GM18502 (cell line): ENCODE measurements around the gene FMO4.
"Not testable (repeated sequence)": the region's sequence is repeated elsewhere in the genome, so short reads cannot be mapped to it uniquely, and the experiment has no call there.

Experiments
- ATAC-seq: cut with Tn5 transposase; IDR thresholded peaks from one replicate; pipeline ENCODE4 v1.9.1; 2021; ENCODE audit warnings: mild to moderate bottlenecking; ENCODE audit not compliant: unreplicated experiment, poor library complexity

The FMO4 gene

GRCh38 chr1:171334024-171334640, 20.1 kb downstream of the FMO4 start:
- no peak for ATAC-seq

DNA sequence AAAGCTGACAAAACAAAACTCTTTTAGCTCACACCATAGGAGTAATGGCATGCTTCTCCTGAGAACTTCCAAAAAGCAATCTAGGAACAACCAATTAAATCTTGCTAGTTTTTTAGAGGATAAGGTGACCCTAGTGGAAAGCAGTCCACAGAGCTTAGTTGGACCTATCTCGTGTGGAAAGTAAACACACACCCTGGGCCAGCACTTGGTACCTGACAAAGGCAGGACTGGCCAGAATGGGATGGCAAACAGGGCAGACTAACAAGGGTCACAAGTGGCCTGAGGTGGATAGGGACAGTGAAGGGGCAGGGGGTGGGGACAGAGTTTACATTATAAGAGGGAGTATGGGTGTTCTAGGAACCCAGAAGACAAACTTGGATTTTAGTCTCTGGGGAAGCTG, 22.0 kb downstream of the FMO4 start:
- no peak for ATAC-seq

DNA sequence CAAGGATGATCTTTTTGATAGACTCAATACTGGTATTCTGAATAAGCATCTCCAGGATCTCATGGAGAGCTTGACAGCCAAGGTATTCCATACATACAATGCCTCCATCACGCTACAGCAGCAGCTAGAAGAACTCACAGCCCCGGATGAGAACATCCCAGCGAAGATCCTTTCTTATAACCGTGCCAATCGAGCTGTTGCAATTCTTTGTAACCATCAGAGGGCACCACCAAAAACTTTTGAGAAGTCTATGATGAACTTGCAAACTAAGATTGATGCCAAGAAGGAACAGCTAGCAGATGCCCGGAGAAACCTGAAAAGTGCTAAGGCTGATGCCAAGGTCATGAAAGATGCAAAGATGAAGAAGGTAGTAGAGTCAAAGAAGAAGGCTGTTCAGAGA, 25.4 kb downstream of the FMO4 start:
- not testable (repeated sequence) for ATAC-seq

DNA sequence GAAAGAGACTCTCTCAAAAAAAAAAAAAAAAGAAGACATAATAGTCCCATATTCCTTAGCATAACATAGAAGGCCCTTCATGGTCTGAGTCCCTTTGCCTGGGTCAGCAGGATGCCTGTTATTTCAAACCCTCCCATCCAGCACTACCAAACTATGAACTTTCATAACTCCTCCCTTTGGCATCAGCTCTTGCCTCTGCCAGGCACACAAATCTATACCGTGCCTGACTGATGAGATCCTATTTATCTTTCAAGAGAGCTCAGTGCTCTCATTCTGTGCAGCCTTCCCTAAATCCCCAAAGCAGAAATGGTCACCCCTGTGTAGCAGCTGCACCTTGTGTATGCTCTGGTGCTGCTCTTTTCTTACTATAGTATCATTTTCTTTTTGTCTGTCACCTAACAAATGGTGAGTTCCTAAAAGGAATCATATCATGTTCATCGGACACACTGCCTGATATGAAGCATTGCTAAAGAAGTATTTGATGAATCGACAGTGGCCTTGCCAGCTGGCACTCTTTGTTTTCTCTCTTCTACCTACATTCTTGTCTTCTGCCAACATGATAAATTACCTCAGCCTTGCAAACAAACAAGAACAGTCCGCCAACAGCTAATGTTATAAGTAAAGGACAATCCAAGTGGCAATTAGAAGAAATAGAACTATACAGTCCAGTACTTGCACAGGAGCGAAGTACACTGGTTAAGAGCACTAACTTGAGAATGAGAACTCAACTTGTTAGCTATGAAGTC, 29.9 kb downstream of the FMO4 start:
- no peak for ATAC-seq

GRCh38 chr1:171344473-171344820, 30.5 kb downstream of the FMO4 start:
- ATAC-seq = no peak

DNA sequence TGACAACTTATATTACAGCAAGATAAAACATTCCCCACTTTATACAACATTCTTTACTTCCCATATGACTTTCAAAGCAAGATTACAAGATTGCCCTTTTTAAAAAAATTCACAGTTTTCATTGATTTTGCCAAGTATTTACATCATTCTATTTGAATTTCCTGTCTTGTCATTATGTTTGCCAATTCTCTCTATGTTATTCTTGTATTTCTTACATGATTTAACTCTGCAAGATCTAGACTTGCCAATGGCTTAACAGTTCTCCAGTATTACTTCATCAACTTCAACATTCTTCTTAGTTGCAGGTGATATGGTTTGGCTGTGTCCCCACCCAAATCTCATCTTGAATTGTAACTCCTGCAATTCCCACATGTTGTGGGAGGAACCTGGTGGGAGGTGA, 31.6 kb downstream of the FMO4 start:
- ATAC-seq = no peak

DNA sequence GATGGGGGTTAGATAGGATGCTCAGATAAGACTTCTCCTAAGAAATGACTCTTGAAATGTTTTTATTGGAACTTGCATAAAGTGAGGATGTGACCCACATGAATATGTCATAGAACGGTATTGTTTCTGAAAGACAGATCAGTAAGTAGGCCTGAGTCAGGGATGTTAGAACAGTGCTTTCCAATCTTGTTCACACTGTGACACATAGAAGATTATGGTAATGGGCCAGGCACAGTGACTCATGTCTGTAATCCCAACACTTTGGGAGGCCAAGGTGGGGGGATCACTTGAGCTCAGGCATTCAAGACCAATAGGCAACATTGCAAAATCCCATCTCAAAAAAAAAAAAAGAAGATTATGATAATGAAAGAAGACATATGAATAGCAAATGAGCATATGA, 32.9 kb downstream of the FMO4 start:
- no peak for ATAC-seq

DNA sequence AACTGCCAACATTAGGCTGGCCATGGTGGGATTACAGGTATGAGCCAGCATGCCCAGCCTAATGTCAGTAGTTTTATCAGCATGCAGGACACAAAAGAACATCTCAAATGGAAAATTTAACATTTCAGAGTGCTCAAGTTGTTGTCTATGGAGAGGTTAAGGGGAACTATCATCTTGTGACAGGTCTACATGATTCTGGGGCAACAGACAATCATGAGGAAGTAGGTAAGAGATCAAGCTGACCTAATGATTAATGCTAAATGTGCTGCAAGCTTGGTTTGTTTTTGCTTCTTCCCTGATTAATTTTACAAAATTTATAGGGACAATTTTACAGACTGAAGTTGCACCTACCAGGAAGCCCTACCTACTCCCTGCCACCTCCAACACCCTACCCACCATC, 36.6 kb downstream of the FMO4 start:
- no peak for ATAC-seq

DNA sequence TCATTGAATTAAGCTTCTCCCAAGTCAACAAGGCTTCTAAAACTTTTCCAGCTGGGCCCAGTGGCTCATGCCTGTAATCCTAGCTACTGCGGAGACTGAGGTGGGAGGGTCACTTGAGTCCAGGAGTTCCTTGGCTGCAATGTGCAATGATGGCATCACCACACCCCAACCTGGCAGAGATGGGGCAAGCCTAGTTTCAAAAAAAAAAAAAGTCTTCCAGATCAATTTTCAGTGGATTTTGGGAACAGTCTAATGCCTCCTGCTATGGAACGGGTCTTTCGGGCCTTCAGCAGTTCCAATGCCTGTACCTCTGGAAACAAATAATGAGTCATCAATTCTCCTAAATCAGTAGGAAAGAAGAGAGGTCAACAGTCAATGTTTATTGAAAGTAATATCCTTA, 38.0 kb downstream of the FMO4 start:
- no peak for ATAC-seq

DNA sequence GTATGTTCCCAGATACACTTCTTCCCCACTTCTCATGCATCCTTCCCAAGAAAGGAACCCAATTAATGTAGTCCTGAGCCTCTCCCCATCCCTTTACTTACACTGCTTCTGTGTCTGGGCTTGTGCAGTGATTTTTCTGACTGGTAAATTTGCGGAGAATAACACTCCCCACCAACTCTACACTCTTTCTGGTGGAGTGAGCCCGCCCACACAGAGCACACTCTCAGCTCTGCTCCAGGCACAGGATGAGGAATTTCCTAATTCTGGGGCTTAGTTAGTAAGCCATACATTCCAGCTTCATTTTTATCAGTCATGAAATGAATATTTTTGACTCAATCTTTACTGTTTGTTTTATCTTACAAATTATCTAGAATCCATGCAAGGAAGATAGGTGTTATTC, 38.6 kb downstream of the FMO4 start:
- ATAC-seq = no peak

- no peak for ATAC-seq
Measured at GRCh38 chr1:171355727-171356126, 41.7 kb downstream of the FMO4 start.

- ATAC-seq = no peak
Measured at GRCh38 chr1:171357179-171357578, 43.2 kb downstream of the FMO4 start.

DNA sequence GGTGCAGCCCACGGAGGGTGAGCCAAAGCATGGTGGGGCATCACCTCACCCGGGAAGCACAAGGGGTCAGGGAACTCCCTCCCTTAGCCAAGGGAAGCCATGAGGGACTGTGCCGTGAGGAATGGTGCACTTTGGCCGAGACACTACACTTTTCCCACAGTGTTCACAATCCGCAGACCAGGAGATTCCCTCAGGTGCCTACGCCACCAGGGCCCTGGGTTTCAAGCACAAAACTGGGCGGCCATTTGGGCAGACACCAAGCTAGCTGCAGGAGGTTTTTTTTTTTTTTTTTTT, 45.3 kb downstream of the FMO4 start:
- not testable (repeated sequence) for ATAC-seq

DNA sequence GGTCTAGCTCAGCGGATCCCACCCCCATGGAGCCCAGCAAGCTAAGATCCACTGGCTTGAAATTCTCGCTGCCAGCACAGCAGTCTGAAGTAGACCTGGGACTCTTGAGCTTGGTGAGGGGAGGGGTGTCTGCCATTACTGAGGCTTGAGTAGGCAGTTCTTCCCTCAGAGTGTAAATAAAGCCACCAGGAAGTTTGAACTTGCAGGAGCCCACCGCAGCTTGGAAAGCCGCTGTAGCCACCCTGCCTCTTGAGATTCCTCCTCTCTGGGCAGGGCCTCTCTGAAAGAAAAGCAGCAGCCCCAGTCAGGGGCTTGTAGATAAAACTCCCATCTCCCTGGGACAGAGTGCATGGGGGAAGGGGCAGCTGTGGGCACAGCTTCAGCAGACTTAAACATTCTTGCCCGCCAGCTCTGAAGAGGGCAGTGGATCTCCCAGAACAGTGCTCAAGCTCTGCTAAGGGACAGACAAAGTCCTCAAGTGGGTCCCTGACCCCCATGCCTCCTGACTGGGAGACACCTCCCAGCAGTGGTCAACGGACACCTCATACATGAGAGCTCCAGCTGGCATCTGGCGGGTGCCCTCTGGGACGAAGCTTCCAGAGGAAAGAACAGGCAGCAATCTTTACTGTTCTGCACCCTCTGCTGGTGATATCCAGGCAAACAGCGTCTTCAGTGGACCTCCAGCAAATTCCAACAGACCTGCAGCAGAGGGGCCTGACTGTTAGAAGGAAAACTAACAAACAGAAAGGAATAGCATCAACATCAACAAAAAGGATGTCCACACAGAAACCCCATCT, 45.9 kb downstream of the FMO4 start:
- not testable (repeated sequence) for ATAC-seq

DNA sequence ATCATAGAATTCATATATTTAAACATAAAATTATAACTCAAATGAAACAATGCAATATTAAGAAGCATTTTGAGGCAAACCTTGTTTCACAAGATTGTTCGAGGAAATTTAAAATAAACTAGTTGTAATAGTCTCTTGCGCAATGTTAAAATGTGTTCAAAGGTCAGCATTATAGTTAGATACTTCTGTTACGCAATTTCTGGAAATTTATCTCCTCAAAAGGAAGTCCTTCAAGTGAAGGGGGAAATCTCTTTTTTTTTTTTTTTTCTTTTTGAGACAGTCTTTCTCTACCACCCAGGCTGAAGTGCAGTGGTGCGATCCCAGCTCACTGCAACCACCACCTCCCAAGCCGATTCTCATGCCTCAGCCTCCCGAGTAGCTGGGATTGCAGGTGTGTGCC, 52.1 kb downstream of the FMO4 start:
- no peak for ATAC-seq

GRCh38 chr1:171366816-171367215, 52.8 kb downstream of the FMO4 start:
- no peak for ATAC-seq

DNA sequence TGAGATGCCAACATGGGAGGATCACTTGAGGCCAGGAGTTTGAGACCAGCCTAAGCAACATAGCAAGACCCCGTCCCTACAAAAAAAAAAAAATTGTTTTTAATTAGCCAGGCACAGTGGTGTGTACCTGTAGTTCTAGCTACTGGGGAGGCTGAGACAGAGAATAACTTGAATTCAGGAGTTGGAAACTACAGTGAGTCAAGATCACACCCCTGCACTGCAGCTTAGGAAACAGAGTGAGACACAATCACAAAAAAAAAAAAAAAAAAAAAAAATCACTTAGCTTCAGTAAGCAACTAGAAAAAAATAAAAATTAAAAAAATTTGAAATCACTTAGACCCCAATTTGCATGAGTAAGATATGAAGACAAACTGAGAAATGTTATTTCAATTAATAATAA, 53.5 kb downstream of the FMO4 start:
- ATAC-seq = no peak

GRCh38 chr1:171372418-171373084, 58.6 kb downstream of the FMO4 start:
- ATAC-seq = no peak

DNA sequence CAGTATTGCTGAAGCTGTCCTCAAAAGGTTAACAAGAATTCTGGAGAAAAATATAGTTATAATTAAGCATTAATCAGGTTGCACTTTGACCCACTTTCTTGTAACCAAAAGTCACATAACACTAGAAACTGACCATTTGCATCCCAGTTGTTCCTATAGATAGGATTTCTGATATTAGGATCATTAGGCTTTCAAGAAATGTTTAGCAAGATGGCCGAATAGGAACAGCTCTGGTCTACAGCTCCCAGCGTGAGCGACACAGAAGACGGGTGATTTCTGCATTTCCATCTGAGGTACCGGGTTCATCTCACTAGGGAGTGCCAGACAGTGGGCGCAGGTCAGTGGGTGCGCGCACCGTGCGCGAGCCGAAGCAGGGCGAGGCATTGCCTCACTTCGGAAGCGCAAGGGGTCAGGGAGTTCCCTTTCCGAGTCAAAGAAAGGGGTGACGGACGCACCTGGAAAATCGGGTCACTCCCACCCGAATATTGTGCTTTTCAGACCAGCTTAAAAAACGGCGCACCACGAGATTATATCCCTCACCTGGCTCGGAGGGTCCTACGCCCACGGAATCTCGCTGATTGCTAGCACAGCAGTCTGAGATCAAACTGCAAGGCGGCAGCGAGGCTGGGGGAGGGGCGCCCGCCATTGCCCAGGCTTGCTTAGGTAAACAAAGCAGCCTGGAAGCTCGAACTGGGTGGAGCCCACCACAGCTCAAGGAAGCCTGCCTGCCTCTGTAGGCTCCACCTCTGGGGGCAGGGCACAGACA, 59.6 kb downstream of the FMO4 start:
- ATAC-seq = not testable (repeated sequence)

DNA sequence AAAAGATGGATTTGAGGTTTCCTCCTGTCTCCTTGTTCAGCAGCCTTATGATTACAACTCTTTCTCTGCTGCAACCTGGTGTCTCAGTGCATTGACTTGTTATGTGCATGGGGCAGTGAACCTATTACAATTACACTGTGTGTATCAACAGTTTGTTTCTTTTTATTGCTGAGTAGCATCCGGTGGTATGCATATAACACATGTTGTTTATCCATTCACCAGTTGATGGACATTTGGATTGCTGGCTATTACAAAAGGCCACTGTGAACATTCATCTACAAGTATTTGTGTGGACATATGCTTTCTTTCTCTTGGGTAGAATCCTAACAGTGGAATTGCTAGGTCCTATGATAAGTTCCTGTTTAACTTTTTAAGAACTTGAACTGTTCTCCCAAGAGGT, 65.9 kb downstream of the FMO4 start:
- ATAC-seq = no peak

- no peak for ATAC-seq
Measured at GRCh38 chr1:171381866-171382210, 67.9 kb downstream of the FMO4 start.
